Stimulated activated CD4-positive, alpha-beta T cell treated with anti-CD3 and anti-CD28 coated beads, Interleukin-1b, Interleukin-23, amount 100 ng/mL, for 1 hour (primary cell): Measurements from ENCODE around the gene STC2.
A peak's percentile ranks its signal among the peaks of the same experiment; 100 is the strongest.
"Not testable (repeated sequence)": the region's sequence is repeated elsewhere in the genome, so short reads cannot be mapped to it uniquely, and the experiment has no call there.

ENCODE experiments used
- DNase-seq, 2 donors: peaks; one replicate each; pipeline ENCODE4 v3.0.0-alpha.2; 2020; ENCODE audit warnings: low read depth in 2 of 2

Gene STC2

GRCh38 chr5:173296737-173297676, 31.2 kb downstream of the STC2 start:
- DNase-seq: no peak

GRCh38 chr5:173295796-173296195, 32.4 kb downstream of the STC2 start:
- DNase-seq: no peak

GRCh38 chr5:173294673-173295320, 33.4 kb downstream of the STC2 start:
- DNase-seq: no peak

- peak; percentile 6 to 59 for DNase-seq
Measured at GRCh38 chr5:173293817-173294672, 34.2 kb downstream of the STC2 start.

- no peak for DNase-seq
Measured at GRCh38 chr5:173291722-173292658, 36.2 kb downstream of the STC2 start.

GRCh38 chr5:173290477-173291131, 37.6 kb downstream of the STC2 start:
- no peak for DNase-seq

- DNase-seq: no peak
Measured at GRCh38 chr5:173289372-173289771, 38.8 kb downstream of the STC2 start.

GRCh38 chr5:173288632-173289031, 39.6 kb downstream of the STC2 start:
- DNase-seq: no peak

GRCh38 chr5:173287086-173287485, 41.1 kb downstream of the STC2 start:
- DNase-seq: no peak

- DNase-seq: not testable (repeated sequence)
Measured at GRCh38 chr5:173284343-173284958, 43.8 kb downstream of the STC2 start.

- DNase-seq: peak; percentile 11 to 60
Measured at GRCh38 chr5:173283318-173284288, 44.6 kb downstream of the STC2 start.

GRCh38 chr5:173282916-173283315, 45.3 kb downstream of the STC2 start:
- no peak for DNase-seq

- DNase-seq: no peak
Measured at GRCh38 chr5:173281910-173282309, 46.3 kb downstream of the STC2 start.

- no peak for DNase-seq
Measured at GRCh38 chr5:173279166-173279565, 49.0 kb downstream of the STC2 start.

- DNase-seq: no peak
Measured at GRCh38 chr5:173278641-173279040, 49.6 kb downstream of the STC2 start.

- DNase-seq: no peak
Measured at GRCh38 chr5:173278172-173278571, 50.0 kb downstream of the STC2 start.

- no peak for DNase-seq
Measured at GRCh38 chr5:173274771-173275170, 53.4 kb downstream of the STC2 start.

- no peak for DNase-seq
Measured at GRCh38 chr5:173271419-173271818, 56.8 kb downstream of the STC2 start.
